GM18508 (cell line): ENCODE results near the gene GABPB2.

Experiments
- ATAC-seq: cut with Tn5 transposase; IDR thresholded peaks from one replicate; pipeline ENCODE4 v1.9.1; 2021; ENCODE audit warnings: moderate number of reproducible peaks; ENCODE audit not compliant: insufficient read depth, unreplicated experiment

GABPB2 gene

DNA sequence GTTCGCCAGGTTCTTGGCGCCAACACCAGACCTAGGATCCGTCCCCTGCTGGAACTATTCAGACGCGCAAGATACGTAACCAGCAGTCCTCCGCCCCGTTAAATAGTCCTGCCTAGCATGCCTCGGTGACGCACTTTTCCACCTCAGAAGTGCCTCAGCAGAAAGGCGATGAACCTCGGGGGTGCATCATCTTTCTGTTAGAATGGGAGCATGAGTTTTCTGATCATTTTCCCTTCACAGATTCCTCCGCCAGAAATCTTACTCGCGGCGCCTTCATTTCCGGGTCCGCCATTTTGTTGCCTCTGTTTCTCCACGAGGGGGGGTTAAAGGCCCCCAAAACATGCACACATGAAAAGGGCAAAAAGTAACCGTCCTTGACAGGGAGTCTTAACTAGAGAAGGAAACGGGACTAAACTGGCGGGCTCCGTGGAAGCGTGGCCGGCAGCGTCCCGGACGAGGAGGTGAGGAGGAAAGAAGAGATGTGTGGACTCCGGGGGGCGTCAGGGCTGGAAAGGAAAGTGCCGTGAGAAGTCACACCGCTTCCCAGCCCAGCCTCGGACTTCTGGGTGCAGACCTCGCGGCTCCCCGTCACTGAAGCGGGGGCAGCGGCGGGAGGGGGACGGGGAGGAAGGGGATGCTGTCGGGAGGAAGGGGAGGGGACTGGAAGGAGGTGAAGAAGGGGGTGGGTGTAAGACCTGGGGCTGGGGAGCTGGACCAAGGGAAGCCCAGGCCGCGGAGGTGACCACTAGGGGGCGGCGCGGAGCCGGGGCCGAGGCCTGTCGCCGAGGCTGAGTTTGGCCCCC, at the start of gene GABPB2:
GABPB2 (plus strand) TSS at position 288 of the 803 bp plus-strand sequence. CDS start 17,429 bp downstream, outside the sequence.
- no peak for ATAC-seq

DNA sequence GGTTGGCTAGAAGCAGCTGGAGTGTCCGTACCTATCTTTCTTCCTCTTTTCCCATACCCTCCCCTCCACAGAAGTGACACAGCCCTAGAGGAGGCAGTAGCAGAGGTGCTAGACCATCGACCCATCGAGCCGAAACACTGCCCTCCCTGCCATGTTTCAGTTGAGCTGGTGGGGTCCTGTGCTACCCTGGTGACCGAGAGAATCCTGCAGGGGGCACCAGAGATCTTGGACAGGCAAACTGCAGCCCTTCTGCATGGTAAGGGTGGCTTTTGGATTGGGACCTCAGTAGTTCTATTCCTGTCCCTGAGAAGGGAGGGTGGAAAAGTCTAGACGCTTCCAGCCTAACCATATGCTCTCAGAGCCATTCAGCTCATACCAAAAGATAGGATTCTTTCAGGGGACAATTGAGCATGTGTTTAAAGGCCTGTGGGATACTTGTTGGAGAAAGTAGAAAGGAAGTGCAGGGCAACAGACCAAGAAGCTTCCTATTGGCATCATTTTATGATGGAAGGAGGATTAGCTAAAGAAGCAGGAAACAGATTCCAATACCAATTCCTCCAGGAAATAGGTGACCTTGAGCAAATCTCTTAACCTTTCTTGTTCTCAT, 45.9 kb upstream of the GABPB2 start:
- no peak for ATAC-seq

DNA sequence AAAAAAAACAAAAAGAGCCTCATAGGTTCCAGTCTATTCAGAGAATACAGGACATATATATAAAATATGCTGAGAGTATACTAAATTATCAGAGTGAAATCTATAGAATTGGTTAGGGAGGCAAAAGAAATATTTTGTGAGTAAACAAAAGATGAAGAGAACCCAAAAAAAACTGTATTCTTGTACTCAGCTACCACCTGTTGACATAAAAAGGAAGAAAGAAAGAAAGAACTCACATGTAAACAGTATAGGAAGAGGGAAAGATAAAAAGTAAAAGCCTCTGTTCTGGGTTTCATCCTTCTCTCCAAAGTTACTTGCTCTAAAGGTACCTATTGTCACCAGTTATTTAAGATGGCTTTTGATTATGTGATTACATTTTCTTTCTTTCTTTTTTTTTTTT, 44.1 kb upstream of the GABPB2 start:
- ATAC-seq, result no peak

DNA sequence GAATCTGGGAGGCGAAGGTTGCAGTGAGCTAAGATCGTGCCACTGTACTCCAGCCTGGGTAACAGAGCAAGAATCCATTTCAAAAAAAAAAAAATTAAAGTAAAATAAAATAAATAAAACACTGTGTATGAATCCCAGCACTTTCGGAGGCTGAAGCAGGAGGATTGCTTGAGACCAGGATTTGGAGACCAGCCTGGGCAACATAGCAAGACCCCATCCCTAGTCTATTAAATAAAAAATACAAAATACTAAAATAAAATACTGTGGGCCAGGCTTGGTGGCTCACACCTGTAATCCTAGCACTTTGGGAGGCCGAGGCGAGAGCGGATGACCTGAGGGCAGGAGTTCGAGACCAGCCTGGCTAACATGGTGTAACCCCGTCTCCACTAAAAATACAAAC, 38.4 kb upstream of the GABPB2 start:
- no peak for ATAC-seq

DNA sequence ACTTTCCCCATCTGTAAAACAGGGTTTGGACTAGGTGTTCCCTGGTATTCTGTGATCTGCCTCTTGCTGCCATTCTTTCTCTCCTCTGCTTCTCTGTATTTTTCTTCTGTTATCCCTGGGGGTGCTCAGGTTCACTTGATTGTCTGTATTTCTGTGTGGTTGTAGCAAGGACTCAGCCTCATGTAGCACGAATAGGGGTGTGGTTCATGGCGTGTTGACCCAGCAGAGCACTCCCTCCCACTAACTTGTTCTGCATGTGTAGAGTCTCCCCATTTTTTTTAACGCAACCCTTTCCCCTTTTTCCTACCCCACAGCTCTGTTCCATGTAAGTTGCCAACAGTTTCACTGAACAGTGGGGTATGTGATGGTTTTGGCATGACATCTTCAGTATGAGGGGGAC, 35.4 kb upstream of the GABPB2 start:
- no peak for ATAC-seq

DNA sequence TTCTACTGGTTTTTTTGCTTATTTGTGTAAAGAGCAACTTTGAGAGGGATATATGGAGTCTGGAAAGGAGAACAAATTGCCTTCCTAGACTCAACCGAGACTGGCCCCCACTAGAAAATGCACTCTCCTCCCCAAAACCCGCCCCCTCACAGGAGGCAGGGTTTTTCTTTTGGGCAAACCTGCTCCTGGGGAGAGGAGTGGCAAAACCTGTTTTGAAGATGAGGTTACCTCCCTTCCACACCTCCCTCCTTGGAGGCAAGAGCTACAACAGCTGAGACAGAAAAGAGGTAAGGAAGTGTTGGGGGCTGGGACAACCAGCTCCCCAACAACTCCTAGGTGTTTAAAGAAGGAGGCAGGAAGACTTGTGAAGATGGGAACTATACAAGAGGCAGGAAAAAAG, 34.2 kb upstream of the GABPB2 start, which contains the start of gene BNIPL:
BNIPL (plus strand) TSS at position 231 of the 400 bp plus-strand sequence; CDS start at position 371, 140 bp downstream.
- no peak for ATAC-seq

DNA sequence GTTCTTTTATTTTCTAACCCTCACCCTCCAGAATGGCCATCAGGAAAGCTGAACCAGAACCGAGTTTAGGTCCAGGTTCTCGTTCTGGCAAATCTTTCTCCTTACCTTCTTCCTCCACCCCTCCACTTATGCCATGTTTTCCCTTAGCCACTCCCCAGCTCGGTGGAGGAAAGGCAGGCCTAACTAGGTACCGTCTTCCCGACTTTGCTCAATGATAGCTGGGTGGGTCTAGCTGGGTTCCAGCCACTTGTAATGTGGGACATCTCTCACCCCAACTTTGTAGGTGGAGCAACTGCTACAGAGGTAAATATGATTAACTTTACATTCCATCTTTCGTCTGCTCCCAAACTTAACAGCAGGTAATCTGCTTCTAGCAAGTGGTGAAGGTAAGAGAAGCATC, 33.5 kb upstream of the GABPB2 start:
- no peak for ATAC-seq

DNA sequence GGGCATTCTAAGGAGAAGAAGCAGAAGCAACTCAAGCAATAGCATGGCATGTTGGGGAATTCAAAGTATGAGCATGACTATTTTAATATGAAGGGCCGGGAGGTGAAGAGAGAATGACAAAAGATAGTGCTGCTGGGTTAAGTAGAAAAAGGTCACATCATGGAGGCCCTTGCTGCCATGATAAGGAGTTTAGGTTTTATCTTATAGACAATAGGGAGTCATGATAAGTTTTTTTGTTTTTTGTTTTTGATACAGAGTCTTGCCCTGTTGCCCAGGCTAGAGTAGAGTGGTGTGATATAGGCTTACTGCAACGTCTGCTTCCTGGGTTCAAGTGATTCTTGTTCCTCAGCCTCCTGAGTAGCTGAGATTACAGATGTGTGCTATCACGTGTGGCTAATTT, 31.0 kb upstream of the GABPB2 start:
- no peak for ATAC-seq

DNA sequence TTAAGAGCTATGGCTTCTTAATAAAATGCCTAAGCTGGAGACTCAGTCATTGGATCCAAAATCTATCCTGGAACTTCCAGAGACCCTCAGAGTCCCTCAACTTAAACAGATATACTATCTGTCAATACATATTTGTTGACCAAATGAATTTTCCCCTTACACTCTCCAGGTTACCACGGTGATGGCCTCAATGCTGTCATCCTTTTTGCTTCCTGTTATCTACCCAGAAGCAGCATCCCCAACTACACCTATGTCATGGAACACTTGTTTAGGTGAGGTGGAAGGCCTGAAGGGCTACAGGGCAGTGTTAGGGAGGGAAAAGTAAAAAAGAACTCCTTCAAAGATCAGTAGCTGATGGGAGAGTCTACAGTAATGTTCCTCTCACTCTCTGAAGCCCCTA, 27.4 kb upstream of the GABPB2 start:
- no peak for ATAC-seq

DNA sequence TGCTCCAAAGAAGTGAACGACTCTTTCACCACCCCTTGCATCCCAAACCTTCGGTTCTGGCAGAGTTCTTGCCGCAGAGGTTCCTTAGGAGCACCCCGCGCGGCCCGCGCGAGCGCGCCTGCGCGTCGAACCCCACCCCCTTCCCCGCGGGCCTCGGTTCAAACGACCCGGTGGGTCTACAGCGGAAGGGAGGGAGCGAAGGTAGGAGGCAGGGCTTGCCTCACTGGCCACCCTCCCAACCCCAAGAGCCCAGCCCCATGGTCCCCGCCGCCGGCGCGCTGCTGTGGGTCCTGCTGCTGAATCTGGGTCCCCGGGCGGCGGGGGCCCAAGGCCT, 23.0 kb upstream of the GABPB2 start, which contains the start of gene C1orf56:
C1orf56 (plus strand) TSS at position 161 of the 334 bp plus-strand sequence; CDS start at position 258, 97 bp downstream.
- no peak for ATAC-seq

DNA sequence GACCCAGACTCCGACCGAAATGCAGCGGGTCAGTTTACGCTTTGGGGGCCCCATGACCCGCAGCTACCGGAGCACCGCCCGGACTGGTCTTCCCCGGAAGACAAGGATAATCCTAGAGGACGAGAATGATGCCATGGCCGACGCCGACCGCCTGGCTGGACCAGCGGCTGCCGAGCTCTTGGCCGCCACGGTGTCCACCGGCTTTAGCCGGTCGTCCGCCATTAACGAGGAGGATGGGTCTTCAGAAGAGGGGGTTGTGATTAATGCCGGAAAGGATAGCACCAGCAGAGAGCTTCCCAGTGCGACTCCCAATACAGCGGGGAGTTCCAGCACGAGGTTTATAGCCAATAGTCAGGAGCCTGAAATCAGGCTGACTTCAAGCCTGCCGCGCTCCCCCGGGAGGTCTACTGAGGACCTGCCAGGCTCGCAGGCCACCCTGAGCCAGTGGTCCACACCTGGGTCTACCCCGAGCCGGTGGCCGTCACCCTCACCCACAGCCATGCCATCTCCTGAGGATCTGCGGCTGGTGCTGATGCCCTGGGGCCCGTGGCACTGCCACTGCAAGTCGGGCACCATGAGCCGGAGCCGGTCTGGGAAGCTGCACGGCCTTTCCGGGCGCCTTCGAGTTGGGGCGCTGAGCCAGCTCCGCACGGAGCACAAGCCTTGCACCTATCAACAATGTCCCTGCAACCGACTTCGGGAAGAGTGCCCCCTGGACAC, 22.5 kb upstream of the GABPB2 start:
- ATAC-seq, result no peak

DNA sequence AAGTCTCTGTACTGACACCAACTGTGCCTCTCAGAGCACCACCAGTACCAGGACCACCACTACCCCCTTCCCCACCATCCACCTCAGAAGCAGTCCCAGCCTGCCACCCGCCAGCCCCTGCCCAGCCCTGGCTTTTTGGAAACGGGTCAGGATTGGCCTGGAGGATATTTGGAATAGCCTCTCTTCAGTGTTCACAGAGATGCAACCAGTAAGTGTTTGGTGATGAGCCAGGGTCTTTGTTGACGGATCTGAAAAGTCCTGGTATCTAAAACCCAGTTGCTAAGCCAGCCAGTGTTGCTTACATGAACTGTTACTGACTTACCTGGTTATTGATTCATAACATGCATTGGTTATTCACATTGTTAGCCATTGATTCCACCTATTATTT, 21.9 kb upstream of the GABPB2 start:
- no peak for ATAC-seq

DNA sequence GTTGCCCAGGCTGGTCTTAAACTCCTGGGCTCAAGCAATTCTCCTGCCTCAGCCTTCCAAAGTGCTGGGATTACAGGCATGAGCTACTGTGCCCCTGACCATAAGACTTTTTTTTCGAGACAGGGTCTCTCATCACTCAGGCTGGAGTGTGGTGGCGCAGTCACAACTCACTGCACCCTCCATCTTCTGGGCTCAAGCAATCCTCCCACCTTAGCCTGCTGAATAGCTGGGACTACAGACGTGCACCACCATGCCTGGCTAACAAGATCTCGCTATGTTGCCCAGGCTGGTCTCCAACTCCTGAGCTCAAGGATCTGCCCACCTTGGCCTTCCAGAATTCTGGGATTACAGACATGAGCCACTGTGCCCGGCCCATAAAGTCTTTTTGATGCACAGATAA, 21.1 kb upstream of the GABPB2 start:
- no peak for ATAC-seq

DNA sequence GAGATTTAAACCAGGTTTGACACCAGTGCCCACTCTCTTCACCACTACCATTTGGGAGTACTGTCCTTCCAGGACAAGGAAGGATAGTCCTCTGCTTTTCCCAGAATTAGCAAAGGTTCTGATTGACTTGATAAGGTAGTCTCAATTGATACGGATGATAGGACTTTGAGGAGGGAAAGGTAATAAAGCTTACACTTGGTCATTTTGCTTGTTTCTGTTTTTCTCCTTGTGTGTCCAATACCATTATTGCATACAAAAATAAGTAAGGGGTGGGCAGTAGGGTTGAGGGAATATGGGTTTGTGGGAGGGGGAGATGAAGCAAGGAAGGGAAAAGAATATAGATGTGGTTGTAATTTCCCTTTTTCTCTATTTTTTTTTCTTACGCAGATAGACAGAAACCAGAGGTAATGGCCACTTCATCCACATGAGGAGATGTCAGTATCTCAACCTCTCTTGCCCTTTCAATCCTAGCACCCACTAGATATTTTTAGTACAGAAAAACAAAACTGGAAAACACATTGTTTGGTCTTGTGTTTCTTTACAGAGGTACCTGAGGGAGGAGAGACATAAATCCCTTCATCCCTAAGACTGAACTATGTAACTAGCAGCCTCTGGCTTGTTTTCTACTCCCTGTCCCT, 20.4 kb upstream of the GABPB2 start:
- no peak for ATAC-seq

DNA sequence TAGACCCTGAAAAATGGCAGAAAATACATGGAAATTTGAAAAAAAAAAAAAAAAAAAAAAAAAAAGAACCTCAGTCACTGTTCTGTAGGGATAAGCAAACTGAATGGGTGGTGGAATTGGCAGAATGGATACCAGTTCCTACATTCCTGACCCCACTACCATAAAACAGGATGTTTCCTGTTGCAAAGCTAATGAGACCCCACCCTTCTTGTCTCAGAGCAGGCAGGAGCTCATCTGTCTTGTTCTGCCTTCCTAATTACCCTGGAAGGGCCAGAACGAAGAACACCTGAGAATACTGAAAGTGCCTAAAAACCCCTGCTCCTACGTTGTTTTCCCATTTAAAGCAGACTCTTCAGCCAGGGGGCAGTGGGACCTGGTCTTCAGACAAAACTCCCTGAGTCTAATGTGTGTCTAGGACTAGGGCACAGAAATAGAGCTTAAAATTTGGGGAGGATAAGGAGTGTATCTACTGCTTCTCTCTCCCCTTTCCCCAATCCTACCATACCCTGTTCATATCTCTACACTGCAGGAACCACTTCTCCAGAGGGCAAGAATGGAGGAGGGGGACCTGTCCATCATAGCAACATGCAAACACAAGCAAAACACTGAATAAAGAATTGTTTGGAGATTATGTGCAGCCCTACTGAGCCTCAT, 19.1 kb upstream of the GABPB2 start:
- no peak for ATAC-seq

DNA sequence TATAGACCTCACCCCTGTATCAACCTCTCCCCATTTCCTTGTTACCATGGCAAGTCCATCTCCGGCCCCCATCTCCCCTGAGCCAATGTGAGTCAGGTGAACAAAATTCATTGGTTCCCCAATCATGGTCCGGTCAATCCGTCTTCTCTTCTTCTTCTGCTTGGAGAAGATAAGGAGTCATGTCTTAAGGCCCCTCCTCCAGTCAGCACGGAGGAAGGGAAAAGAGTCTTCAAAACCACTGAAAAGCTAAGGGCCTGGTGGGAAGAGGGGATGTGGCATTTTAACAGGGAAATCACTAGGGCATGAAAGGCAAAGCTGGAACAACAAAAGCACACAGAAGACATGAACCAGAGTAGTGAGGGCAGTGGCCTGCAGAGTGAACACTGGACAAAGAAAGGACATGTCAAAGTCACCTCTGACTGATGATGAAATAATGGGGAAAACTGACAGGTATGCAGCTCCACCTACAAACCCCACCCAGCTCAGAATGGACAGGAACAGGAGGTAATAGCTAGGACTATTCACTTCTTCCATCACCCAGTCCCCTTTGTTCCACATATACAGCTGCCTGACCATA, 15.5 kb upstream of the GABPB2 start:
- no peak for ATAC-seq

DNA sequence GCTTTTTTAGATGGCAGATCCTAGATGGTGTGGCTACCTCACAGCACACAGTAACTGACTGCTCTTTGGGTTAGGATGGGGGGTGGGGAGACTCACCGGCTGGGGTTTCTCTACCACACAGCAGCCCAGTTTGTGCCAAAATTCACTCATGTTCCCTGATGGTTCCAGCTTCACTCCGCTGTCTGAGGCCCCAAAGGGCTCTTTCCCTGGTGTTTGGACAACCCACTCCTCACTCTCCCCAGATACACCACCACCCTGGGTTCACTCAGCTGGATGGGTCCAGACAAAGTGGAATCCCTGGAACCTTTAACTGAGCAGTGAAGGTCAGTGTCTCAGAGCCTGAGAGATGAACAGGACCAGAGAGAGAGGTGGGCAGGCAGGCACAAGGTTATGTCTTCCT, 15.0 kb upstream of the GABPB2 start:
- ATAC-seq, result no peak

DNA sequence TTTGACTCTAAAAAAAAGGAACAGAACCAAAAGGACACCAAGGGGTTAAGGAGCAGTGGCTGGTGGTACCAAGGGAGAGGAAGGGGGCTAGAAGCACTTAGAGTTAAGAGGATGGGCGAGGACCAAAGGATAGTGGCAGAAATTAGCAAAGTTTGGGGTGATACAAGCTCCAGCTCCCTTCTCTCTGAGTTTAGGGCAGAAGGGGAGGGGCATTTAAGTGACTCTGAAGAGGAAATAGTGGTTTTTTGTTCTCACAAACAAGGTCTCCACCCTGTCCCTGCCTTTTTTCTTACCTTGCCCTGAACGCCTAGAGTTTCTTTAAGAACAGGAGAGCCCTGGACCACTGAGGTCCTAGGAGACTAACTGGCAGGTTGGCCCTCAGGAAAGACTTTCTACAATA, 14.4 kb upstream of the GABPB2 start:
- no peak for ATAC-seq

DNA sequence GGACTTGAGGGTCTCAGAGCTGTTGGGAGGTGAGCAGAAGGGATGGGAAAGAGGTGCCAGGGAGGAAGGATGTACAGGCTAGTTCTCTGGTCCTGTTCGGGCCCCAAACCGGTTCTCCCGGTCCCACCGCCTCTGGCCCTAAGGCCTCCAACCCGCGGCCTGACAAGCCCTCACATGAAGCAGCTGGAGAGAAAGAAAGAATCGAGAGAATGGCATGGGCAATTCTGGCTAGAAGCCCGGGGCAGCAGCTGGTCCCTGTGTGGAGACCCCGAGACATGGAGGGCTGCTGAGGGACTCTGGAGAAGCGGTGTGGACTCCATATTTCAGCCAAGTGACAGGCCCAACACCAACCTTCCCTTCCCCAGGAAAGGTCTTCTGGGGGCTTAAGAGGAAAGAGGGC, 11.9 kb upstream of the GABPB2 start:
- ATAC-seq, result no peak
